ENCODE results near the gene METTL8.

DNA sequence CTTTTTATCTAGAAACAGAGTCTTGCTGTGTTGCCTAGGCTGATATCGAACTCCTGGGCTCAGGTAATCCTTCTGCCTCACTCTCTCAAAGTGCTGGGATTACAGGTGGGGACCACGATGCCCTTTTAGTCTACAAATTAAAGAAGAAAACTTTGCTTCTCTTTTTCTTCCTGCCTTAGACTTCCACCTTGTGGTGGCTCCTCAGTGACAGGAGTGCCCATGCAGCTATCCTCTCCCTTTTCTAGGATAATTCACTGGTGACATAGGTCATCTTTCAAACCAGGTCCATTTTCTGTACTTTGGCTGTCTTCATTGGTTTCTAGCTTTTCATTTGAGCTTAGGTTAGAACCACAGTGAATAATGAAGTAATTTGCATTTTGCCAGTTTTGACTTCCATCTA is 13.9 kb upstream of the METTL8 start:
- TF ChIP-seq, protein P1, sequence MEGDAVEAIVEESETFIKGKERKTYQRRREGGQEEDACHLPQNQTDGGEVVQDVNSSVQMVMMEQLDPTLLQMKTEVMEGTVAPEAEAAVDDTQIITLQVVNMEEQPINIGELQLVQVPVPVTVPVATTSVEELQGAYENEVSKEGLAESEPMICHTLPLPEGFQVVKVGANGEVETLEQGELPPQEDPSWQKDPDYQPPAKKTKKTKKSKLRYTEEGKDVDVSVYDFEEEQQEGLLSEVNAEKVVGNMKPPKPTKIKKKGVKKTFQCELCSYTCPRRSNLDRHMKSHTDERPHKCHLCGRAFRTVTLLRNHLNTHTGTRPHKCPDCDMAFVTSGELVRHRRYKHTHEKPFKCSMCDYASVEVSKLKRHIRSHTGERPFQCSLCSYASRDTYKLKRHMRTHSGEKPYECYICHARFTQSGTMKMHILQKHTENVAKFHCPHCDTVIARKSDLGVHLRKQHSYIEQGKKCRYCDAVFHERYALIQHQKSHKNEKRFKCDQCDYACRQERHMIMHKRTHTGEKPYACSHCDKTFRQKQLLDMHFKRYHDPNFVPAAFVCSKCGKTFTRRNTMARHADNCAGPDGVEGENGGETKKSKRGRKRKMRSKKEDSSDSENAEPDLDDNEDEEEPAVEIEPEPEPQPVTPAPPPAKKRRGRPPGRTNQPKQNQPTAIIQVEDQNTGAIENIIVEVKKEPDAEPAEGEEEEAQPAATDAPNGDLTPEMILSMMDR (IDR thresholded peaks at IDR 0.05): no peak
- TF ChIP-seq POLR2AphosphoS5 (IDR thresholded peaks at IDR 0.05): no peak
- no peak for TF ChIP-seq EP300 (IDR thresholded peaks at IDR 0.05)
- TF ChIP-seq POLR2A (IDR thresholded peaks at IDR 0.05): no peak

Measured in upper lobe of left lung (tissue), 4 donors.